Measurements from ENCODE around the gene SPDYE16. TPM values are rescaled to one million over a fixed set of nuclear protein-coding genes. Genes with fewer than 3 reads are reported as not detected.
"Not testable (repeated sequence)": the region's sequence is repeated elsewhere in the genome, so short reads cannot be mapped to it uniquely, and the experiment has no call there.

Gene SPDYE16
- total RNA-seq, 1 donor from 2014 or later = not detected

DNA sequence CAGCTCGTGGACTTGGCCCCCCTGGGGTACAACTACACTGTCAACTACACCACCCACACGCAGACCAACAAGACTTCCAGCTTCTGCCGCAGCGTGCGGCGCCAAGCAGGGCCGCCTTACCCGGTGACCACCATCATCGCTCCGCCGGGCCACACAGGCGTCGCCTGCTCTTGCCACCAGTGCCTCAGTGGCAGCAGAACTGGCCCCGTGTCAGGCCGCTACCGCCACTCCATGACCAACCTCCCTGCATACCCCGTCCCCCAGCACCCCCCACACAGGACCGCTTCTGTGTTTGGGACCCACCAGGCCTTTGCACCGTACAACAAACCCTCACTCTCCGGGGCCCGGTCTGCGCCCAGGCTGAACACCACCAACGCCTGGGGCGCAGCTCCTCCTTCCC lies 60.4 kb downstream of the SPDYE16 start:
- H3K27me3 ChIP-seq; H3K9me3 ChIP-seq; intact Hi-C loops (cut with DNase I); H3K27ac ChIP-seq; DNase-seq (ENCODE audit: extremely low spot score in 2 of 2); H3K4me3 ChIP-seq; H3K36me3 ChIP-seq; H3K4me1 ChIP-seq: not testable (repeated sequence)

Small RNA genes lying within 50 kb of the gene (small RNA-seq; reads per million reads assigned to genes)
- gene RF00019 = not detected

Other genes with a start within 250 kb of the SPDYE16 start
- gene HSPB1, start 240.6 kb downstream of the SPDYE16 start, total RNA-seq = 3,606 TPM
- gene YWHAG, start 184.3 kb downstream of the SPDYE16 start, total RNA-seq = 73.2 TPM
- gene SSC4D, start 133.6 kb downstream of the SPDYE16 start, total RNA-seq = not detected
- 2.7 TPM for gene ZP3, start 118.3 kb downstream of the SPDYE16 start, total RNA-seq
- gene DTX2, start 81.6 kb downstream of the SPDYE16 start, total RNA-seq = 78.3 TPM
- 2.7 TPM for gene UPK3B, start 32.7 kb downstream of the SPDYE16 start, total RNA-seq
- 16.2 TPM for gene POMZP3, start 84.0 kb upstream of the SPDYE16 start, total RNA-seq